Head of caudate nucleus (tissue), 42 donors: ENCODE results near the gene CD2BP2.

Experiments
- DNase-seq, 42 donors: peaks; one replicate each; pipeline versions ENCODE4 v3.0.0 to v3.0.0-alpha.2; 2020 to 2021; ENCODE audit warnings: mixed read lengths in 7 of 42
- intact Hi-C: fragments of 100-400 bp; cut with DNase I; formaldehyde crosslinking; loops from one replicate; pipeline ENCODE4 v1.15.0; 2022

Gene CD2BP2

DNA sequence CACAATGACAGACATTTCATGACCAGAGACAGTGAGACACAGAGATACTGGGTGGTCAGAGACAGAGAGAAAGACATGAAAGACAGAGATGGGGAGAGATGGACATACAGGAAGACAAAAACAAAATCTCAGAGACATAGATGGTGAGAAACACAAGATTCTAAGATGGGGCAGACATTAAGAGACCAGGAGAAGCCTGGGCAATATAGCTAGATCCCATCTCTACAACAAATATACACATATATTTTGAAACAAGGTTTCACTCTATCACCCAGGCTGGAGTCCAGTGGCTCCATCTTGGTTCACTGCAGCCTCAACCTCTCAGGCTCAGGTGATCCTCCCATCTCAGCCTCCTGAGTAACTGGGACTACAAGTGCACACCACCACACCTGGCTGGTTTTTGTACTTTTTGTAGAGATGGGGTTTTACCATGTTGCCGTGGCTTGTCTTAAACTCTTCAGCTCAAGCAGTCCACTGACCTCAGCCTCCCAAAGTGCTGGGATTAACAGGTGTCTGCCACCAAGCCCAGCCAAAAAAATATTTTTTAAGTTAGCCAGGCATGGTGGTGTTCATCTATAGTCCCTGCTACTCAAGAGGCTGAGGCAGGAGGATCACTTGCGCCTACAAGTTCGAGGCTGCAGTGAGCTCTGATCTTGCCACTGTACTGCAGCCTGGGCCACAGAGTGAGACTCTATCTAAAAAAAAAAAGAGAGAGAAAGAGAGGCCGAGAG lies 25.1 kb upstream of the CD2BP2 start:
- intact Hi-C loops: no loop called here
- no peak for DNase-seq

DNA sequence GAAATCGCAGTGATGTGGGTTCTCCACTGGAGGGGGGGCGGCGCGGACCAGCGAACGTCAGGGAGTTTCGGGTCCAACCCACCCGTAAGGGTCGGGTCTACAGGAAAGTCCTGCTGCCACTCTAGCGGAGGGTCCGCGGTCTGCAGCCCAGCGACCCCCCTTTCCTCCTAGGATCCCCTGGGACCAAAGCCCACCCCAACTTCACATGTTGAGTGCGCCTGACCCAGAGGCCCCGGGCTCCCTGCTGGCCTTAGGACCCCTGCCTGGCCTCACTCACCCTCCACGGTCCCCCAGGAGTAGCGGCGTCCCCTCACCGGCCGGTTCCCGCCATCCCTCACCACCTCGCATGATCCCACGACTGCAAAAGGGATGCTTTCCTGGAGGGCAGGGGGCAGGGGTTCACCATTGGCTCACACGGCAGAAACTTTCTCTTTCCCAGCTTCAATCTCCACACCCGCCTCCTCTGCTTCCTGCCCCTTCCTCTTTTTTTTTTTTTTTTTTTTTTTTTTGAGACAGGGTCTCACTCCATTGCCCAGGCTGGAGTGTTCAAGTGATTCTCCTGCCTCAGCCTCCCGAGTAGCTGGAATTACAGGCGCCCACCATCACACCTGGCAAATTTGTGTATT lies 24.2 kb upstream of the CD2BP2 start:
- intact Hi-C loops: loop anchor here (2.0 kb wide), 1 partner anchor 16 kb away; the partner anchor contains the start of gene ZNF48
- no peak for DNase-seq

DNA sequence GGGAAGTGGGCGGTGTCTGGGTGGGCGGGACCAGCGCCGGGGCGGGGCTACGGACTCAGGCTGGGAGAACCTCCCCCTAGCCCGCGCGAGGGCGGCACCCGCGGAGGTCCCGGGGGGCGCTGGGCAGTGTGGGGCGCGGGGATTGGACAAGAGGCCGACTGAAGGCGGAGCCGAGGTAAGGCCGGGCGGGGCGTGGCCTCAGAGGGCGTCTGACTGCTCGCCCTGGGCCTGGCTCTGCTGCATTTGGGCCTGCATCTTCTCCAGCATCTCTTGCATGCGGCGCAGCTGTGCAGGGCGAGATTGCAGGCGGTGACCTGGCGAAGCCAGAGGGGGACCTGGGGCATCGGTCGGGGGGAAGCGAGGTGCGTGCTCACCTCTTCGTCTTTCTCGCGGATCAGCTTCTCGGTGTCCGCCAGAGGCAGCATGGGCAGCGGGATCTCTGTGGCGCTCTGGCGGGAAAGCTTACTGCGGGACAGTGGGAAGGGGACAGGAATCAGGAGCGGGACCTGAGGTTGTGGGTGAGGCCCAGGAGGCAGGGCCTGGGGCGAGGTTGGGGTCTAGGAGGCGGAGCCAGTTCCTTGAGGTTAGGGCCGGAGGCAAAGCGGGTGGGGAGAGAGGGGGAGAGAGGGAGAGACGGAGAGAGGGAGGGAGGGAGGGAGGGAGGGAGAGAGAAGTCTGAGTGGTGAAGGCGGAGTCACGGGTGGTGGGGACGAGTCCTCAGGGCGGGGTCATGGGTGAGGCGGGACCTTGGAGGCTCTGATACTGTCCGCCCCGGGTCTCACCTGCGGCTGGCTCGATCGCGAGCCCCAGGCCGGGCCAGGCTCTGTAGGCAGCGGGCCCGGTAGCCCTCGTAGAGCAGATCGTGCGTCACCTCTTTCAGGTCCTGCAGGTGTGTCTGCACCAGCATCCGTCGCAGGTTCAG lies 23.4 kb upstream of the CD2BP2 start:
- intact Hi-C loops: loop anchor here (2.0 kb wide), 1 partner anchor 16 kb away; the partner anchor contains the start of gene ZNF48
- peak; percentile 98 to 100 (median 100) for DNase-seq

- intact Hi-C loops: loop anchor here (2.0 kb wide), 1 partner anchor 17 kb away; the partner anchor contains the start of gene ZNF48
- peak; percentile 92 to 99 (median 96) for DNase-seq
Observed at GRCh38 chr16:30377812-30378235, 22.7 kb upstream of the CD2BP2 start.

DNA sequence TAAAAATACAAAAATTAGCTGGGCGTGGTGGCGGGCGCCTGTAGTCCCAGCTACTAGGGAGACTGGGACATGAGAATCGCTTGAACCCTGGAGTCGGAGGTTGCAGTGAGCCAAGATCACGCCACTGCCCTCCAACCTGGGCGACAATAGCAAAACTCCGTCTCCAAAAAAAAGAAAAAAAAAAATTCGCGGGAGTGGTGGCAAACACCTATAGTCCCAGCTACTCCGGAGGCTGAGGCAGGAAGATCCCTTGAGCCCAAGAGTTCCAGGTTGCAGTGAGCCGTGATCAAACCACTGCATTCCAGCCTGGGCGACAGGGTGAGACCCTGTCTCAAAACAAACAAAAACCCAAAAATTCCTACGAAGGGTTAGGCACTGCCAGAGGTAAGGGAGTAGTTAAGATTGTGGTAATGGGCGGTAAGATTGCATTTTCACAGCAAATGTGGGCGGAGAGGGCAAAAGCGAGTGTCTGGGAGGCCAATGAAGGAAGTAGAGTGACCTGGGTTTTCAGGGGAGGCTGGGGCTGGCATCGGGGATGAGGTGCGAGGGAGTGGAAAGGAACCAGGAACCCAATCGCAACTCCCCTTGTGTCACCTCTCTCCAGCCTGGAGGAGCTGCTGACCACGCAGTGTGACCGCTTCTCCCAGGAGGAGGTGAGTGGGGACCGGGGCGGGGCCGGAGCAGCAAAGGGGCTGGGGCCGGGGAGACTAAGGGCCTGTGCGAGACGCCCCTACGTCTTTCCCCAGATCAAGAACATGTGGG lies 22.1 kb upstream of the CD2BP2 start:
- DNase-seq: no peak
- intact Hi-C loops: no loop called here

- intact Hi-C loops: no loop called here
- DNase-seq: no peak
Observed at GRCh38 chr16:30376461-30376902, 21.4 kb upstream of the CD2BP2 start.

- DNase-seq: no peak
- intact Hi-C loops: no loop called here
Observed at GRCh38 chr16:30375864-30376263, 20.8 kb upstream of the CD2BP2 start.

- intact Hi-C loops: no loop called here
Observed at GRCh38 chr16:30374538-30374937, 19.4 kb upstream of the CD2BP2 start, which contains the start of gene MYL11. Gene MYL11 (plus strand): TSS chr16:30374802. CDS start chr16:30374858, 56 bp downstream.

DNA sequence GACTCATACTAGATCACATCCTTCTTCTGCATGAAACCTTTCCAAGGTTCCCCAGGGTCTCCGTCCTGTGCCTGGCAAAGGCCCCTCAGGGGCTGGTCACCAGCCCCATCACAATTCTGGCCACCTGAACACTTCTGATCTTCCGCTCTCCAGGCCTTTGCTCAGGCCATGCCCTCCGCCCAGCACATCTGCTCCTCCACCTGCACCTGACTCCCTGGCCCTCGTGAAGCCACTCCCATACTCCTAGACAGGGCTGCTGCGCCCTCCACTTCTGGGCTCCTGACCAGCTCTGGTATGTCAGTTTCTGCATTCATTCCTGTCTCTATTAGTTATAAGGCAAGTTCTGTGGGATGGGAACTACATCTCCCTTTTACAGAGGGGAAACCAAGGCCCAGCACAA lies 17.6 kb upstream of the CD2BP2 start:
- no peak for DNase-seq
- intact Hi-C loops: no loop called here

More at GRCh38 chr16:30374538-30374937, 19.4 kb upstream of the CD2BP2 start, which contains the start of gene MYL11:
- DNase-seq: no peak

DNA sequence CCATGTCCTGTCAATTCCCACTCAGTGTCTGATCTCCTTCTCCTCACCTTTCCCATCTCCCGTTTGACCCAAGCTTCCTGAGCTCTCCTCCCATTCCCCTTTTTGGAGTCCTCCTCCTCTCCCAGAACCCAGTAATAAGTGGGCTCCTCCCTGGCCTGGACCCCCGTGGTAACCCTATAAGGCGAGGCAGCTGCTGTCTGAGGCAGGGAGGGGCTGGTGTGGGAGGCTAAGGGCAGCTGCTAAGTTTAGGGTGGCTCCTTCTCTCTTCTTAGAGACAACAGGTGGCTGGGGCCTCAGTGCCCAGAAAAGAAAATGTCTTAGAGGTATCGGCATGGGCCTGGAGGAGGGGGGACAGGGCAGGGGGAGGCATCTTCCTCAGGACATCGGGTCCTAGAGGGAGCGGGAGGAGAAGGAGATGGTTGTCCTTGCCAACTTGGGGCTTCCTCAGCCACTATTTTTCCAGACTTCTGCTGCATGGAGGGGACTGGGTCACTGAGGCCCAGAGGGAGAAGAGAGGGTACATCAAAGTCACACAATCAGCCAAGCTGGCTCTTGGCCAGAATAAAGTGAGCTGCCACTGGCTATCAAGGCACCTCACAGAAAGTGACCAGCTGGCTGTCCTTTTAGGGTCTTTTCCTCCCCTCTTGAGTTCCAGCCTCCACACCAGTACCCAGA lies 17.1 kb upstream of the CD2BP2 start:
- DNase-seq: no peak
- intact Hi-C loops: no loop called here

DNA sequence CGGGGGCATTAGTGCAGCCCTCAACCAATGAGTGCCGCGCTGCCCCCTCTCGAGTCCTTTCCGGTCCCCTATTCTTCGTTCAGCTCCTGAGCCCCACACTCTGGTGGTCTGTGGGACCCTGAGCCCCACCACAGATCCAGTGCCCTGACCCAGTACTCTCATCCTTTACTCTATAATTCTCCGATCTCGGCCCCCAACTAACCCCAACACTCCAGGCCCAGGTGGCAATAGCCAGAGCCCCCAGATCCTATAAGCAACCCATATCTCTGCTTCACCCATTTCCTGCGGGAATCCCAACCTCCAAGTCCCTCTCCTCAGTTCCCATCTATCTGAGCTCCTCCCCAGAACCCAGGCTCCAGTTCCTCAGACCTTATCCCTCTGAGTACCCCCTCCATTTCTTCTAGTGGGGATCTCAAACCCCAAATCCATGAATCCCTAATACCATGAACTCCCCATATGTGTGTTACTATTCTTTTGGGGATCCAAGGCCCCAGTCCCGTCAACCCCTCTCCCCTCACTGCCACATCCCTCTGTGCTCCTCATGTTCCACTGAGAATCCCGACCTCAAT lies 16.2 kb upstream of the CD2BP2 start:
- no peak for DNase-seq
- intact Hi-C loops: no loop called here

GRCh38 chr16:30370456-30371247 lies 15.5 kb upstream of the CD2BP2 start, which contains the start of gene TBC1D10B:
Gene TBC1D10B (minus strand): TSS chr16:30370494. CDS start chr16:30370183, 311 bp downstream.
- intact Hi-C loops: no loop called here
- peak; percentile 95 to 100 (median 100) for DNase-seq

DNA sequence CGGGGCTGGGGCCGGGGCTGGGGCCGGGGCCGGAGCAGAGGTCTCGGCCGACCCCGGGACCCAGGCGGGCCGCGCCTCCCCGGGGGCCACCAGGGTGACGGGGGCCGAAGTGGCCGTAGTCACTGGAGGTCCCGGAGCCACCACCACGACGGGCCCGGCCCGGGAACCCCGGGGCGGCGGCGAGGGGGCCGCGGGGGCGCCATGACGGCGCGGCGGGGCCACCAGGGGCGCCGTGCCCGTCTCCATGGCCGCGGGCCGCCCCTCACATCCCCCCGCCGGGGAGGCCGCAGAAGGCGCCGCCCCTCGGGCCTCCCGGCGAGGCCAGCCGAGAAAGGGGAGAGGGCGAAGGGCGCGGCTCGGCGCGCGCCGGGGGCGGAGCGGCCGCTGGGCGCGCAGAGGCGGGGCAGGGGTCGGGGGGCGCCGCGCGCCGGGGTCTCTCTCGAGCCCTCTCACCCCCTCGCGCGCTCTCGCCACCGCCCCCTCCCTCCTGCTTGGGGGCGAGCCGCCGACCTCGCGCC lies 14.9 kb upstream of the CD2BP2 start:
- DNase-seq: no peak
- intact Hi-C loops: no loop called here

DNA sequence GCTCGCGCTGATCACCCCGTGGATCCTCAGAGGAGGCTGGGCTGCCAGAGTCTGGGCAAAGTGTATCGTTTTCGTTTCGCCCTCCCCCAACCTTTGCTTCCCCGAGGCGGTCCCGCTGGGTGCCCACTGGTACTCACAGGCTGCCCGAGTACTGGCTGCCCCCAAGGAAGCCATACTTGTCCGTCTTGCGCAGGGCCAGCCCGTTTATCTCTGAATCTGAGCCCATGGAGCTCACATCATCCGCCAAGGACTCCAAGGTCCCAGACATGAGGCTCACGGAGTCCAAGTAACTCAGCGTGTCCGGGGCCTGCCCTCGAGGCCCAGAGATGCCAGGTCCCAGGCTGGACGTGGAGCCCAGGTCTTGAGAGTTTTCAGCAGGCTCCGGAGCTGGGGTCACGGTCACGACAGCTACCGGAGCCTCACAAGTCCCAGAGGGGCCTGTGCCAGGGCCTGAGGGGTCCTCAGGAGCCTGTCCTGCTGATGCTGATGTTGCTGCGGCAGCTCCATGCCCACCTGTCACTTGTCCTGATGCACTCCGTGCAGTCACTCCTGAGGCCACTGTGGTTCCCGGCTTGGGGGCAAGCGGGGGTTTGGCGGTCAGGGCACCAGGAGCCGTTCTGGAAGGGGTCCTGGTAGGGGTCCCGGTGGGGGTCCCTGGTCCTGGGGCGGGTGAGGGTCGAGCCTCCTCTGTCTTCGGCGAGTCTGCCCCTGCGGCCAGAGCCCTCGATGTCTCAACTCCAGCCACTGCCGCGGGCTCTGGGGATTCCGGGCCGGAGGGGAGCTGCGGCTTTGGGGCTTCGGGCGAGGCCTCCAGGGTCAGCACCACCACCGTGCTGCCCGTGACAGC lies 14.2 kb upstream of the CD2BP2 start:
- intact Hi-C loops: no loop called here
- peak in 1 of 42 donors; percentile 20 for DNase-seq

- no peak for DNase-seq
- intact Hi-C loops: no loop called here
Observed at GRCh38 chr16:30368792-30369090, 13.6 kb upstream of the CD2BP2 start.
